SU-DHL-6 (cell line): Measurements from ENCODE around the gene C12orf75.

Experiments used
- EZH2phosphoT487 ChIP-seq: fragments of 200-600 bp; sonication (generic), shearing (Covaris generic); conservative IDR thresholded peaks from 2 replicates; pipeline ENCODE4 v1.6.1; 2018; ENCODE audit warnings: mild to moderate bottlenecking, antibody characterized with exemption, low read length, moderate library complexity, mixed read lengths
- TF ChIP-seq, protein P1 (sequence below): fragments of 200-600 bp; sonication (generic); IDR thresholded peaks from one replicate; pipeline ENCODE4 v1.5.1; 2017; ENCODE audit warnings: antibody characterized with exemption, mild to moderate bottlenecking, low read length, moderate library complexity; ENCODE audit not compliant: insufficient read depth, poor library complexity, severe bottlenecking

DNA sequence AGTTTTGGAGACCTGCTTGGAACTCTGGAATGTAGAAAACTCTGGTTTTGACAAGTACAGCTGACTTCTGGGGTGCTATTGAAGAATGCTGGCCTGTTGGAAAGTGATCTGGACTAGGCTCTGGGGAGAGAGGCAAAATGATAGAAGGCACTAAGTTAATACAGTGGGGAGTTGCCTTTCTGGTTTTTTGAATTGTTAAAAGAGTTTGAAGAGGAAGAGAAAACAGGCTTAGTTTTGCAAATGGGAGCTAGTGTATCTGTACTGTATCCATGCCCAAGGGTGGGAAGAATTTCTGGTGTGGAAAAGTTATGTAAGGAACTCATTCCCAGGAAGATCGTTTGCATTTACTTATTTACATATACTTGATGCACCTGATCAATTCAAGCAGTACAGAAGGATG, 43.8 kb downstream of the C12orf75 start:
- TF ChIP-seq, protein P1, sequence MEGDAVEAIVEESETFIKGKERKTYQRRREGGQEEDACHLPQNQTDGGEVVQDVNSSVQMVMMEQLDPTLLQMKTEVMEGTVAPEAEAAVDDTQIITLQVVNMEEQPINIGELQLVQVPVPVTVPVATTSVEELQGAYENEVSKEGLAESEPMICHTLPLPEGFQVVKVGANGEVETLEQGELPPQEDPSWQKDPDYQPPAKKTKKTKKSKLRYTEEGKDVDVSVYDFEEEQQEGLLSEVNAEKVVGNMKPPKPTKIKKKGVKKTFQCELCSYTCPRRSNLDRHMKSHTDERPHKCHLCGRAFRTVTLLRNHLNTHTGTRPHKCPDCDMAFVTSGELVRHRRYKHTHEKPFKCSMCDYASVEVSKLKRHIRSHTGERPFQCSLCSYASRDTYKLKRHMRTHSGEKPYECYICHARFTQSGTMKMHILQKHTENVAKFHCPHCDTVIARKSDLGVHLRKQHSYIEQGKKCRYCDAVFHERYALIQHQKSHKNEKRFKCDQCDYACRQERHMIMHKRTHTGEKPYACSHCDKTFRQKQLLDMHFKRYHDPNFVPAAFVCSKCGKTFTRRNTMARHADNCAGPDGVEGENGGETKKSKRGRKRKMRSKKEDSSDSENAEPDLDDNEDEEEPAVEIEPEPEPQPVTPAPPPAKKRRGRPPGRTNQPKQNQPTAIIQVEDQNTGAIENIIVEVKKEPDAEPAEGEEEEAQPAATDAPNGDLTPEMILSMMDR: no peak
- no peak for TF ChIP-seq EZH2phosphoT487
